ENCODE data around the gene DDOST. TPM values are rescaled to one million over a fixed set of nuclear protein-coding genes. Genes with fewer than 3 reads are reported as not detected.
"Not testable (repeated sequence)": the region's sequence is repeated elsewhere in the genome, so short reads cannot be mapped to it uniquely, and the experiment has no call there.

DDOST gene
- total and polyA plus RNA-seq, 2 experiments from 2014 or later, result 151 to 270 TPM

GRCh38 chr1:20609541-20609940 is 51.6 kb downstream of the DDOST start (continued):
- no peak for TF ChIP-seq ZNF462 (CRISPR knock-in tag; IDR thresholded peaks at IDR 0.05)
- TF ChIP-seq EZH2 (IDR thresholded peaks at IDR 0.05; ENCODE audit: low read depth, unreplicated experiment), result no peak
- no peak for TF ChIP-seq NANOG (IDR thresholded peaks at IDR 0.05; ENCODE audit: borderline replicate concordance)

DNA sequence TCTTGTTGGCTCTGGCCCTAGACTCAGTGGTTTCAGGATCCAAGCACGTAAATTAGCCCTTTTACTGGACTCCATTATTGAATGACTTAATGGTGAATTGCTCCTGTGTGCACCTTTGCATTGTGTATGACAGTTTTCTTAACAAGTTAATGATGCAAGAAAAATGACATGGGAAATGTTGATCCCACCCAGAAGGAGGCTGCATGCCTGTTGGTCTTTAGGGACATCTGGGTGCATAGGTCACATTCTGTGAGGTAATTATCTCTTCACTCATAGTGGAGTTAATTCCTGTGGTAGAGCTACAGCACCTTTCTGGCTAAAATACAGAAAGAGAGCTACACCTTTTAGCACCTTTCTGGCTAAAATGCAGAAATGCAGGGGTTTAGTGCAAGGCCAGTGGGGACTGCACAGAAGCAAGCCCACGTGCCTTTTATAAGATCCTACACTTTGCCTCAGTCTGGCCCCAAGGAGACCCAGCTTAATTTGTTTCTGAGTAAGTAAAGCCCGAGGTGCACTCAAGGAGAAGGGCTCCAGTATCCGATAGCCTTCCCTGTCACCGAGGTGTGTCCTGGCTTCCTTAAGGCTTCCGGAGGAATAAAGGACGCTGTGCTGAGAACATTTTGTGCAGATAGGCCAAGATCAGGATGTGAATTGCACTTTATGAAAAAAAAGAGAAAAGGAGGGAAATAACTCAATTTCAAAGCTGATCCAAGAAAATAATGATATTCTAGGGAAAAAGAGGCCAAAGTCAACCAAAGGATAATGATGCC is 54.2 kb downstream of the DDOST start:
- ATAC-seq; H3F3A ChIP-seq (replicated peaks; ENCODE audit: low read depth); H3K4me1 ChIP-seq (ENCODE audit: insufficient read depth); H3K79me2 ChIP-seq (replicated peaks; ENCODE audit: insufficient read depth); H3K4me3 Mint-ChIP-seq; H3K4me2 ChIP-seq; H3K27ac Mint-ChIP-seq; H3K27ac ChIP-seq (ENCODE audit: low read depth); H3K4me1 Mint-ChIP-seq; H3K36me3 Mint-ChIP-seq (ENCODE audit: low read depth); H4K20me1 ChIP-seq (replicated peaks; ENCODE audit: insufficient read depth); H3K27me3 Mint-ChIP-seq (ENCODE audit: insufficient read depth, low read depth, poor library complexity); H3K4me3 ChIP-seq; DNase-seq (ENCODE audit: low spot score); H3K27me3 ChIP-seq (ENCODE audit: insufficient read depth); H2AFZ ChIP-seq; H3K9me3 Mint-ChIP-seq; H3K9me2 ChIP-seq (ENCODE audit: insufficient read depth); H3K36me3 ChIP-seq (ENCODE audit: insufficient read depth): not testable (repeated sequence)

DNA sequence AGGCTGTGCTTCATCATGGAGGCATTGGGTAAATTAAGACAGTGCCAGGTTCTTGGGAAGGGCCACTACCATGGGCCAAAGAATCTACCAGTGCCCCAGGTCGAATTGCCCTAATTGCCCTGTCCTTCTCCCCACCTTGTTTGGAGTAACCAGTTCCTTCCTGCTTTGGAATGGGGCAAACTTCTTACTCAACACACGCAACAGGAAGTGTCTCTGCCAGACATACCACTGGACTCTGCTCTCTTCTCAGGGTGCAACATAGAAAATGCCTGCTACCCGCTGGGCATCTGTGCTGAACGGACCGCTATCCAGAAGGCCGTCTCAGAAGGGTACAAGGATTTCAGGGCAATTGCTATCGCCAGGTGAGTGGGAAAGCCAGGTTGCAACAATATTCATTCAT is 56.5 kb downstream of the DDOST start:
- no peaks in the 10 kb centered on the region for H4K20me1 ChIP-seq (replicated peaks; ENCODE audit: insufficient read depth)
- H3K36me3 Mint-ChIP-seq (ENCODE audit: low read depth), result no peaks in the 10 kb centered on the region
- no peak for TF ChIP-seq ZNF462 (CRISPR knock-in tag; IDR thresholded peaks at IDR 0.05)

More for the DNA sequence above, 56.5 kb downstream of the DDOST start:
- Mint-ChIP-seq H3K9me3 (no peaks in the 10 kb centered on the region; the same call in 2 of the 3 replicates), H3K27me3 (ENCODE audit: insufficient read depth, low read depth, poor library complexity) (peaks cover 4% of the 10 kb centered on the region), H3K4me3 (no peak overlapping the region), H3K4me1 (peaks cover 5% of the 10 kb centered on the region; the same call in 2 of the 3 replicates), H3K27ac (no peak overlapping the region)
- DNase-seq (ENCODE audit: low spot score) (no peak), ATAC-seq (no peak)
- no peak overlapping the region for H2AFZ ChIP-seq
- peaks cover 8% of the 10 kb centered on the region; the same call in 1 of the 2 replicates for H3K9me2 ChIP-seq (ENCODE audit: insufficient read depth)
- no peak overlapping the region for H3K27ac ChIP-seq (ENCODE audit: low read depth)
- no peaks in the 10 kb centered on the region for H3K27me3 ChIP-seq (ENCODE audit: insufficient read depth)
- H3K4me1 ChIP-seq (ENCODE audit: insufficient read depth), result no peaks in the 10 kb centered on the region; the same call in 1 of the 2 replicates
- H3F3A ChIP-seq (replicated peaks; ENCODE audit: low read depth), result no peaks in the 10 kb centered on the region
- no peak overlapping the region for H3K4me2 ChIP-seq
- no peaks in the 10 kb centered on the region for H3K36me3 ChIP-seq (ENCODE audit: insufficient read depth)
- no peaks in the 10 kb centered on the region for H3K79me2 ChIP-seq (replicated peaks; ENCODE audit: insufficient read depth)
- H3K4me3 ChIP-seq, result no peak overlapping the region

Measured in GM23338 (cell line).